B cell (primary cell): ENCODE data around the gene MYT1.

ENCODE experiments used
- CTCF ChIP-seq: fragments of 200-600 bp; IDR thresholded peaks from one replicate; pipeline ENCODE4 v1.8.0; 2022; ENCODE audit warnings: antibody characterized with exemption, mild to moderate bottlenecking
- EZH2 ChIP-seq: IDR thresholded peaks from 2 replicates; pipeline ENCODE4 v1.6.1; 2012; ENCODE audit warnings: borderline replicate concordance, low read depth, mild to moderate bottlenecking, moderate library complexity, low read length; ENCODE audit not compliant: insufficient read depth, poor library complexity, severe bottlenecking

GRCh38 chr20:64236137-64237088 is 72.2 kb downstream of the MYT1 start:
- TF ChIP-seq CTCF (no peak), EZH2 (no peak)
